NCI-H345 (cell line): ENCODE results near the gene NEK4.

Experiments
- DNase-seq: peaks from one replicate; lab custom pipeline; 2025; lab: John Stamatoyannopoulos, UW

Gene NEK4

GRCh38 chr3:52792961-52793695, 22.4 kb upstream of the NEK4 start:
- no peak for DNase-seq

- no peak for DNase-seq
Observed at GRCh38 chr3:52792413-52792812, 21.7 kb upstream of the NEK4 start.

DNA sequence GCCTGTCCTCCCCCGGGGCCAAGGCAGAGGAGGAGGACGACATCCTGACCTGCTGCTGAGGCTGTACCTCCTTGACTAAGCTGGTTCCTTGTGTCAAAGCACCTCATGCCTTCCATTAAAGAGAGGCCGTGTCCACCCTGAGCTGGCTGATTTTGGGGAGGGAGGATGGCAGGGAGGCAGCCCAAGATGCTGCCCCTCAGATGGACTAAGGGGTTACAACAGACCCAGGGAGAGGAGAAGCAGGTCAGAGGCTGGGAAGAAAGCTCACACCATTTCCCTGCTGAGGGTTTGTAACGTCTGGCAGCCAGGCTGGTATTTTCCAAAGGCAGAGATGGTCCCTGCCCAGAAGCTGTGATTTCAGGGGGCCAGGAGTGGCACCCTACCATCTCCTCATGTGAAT, 21.2 kb upstream of the NEK4 start:
- DNase-seq = no peak

- DNase-seq = no peak
Observed at GRCh38 chr3:52791366-52791765, 20.6 kb upstream of the NEK4 start.

- no peak for DNase-seq
Observed at GRCh38 chr3:52790741-52791140, 20.0 kb upstream of the NEK4 start.

DNA sequence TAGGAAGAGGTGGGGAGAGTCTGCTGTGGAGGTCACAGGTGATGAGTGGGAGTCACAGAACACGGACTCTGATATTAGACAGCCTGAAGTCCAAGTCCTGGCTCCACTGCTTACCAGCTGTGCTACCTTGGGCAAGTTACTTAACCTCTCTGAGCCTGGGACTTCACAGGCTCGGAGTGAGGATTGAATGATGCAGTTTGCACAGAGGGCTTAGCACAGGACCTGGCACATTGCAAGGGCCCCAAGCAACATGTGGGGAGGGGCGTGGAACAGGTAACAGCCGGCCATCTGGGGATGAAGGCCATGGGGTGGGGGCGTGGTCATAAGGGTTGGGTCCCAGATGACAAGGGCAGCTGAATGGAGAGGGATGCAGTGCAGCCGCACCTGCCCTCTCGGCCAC, 19.6 kb upstream of the NEK4 start:
- DNase-seq = no peak

- no peak for DNase-seq
Observed at GRCh38 chr3:52789746-52790040, 19.0 kb upstream of the NEK4 start.

DNA sequence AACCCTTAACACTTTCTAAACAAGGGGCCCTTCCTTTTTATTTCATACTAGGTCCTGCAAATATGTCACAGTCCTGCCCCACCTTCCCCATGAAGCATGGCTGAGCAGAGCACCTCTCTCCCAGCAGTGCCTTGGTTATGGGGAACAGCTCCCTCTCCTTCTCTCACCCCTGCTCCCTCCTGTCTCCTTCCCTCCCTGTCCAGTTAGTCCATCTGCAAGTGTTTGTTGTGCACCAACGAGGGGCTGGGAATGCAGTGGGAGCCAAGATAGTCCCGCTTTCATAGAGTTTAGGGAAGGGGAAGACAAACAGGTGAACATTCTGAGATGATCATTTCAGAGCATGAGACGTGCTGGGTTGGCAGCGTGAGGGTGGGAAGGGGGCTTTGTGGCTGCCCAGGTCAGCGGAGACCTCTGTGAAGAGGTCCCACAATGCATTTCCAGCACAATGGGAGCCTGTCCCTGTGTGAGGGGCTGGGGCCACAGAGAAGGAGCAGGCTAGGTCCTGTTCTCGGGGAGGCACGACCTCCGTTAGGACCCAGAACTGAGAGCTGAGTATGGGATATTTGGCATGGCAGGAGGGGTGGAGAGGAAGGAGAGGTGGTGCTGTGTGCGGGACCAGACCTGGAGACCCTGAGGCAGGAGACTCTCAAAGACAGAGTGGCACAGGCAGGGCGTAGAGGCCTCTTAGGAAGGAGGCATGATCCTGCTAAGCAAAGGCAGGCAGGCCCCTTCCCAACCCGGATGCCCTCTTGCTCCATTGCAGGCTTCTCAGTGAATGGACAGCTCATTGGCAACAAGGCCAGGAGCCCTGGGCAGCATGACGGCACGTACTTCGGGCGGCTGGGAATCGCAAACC, 18.4 kb upstream of the NEK4 start:
- no peak for DNase-seq

DNA sequence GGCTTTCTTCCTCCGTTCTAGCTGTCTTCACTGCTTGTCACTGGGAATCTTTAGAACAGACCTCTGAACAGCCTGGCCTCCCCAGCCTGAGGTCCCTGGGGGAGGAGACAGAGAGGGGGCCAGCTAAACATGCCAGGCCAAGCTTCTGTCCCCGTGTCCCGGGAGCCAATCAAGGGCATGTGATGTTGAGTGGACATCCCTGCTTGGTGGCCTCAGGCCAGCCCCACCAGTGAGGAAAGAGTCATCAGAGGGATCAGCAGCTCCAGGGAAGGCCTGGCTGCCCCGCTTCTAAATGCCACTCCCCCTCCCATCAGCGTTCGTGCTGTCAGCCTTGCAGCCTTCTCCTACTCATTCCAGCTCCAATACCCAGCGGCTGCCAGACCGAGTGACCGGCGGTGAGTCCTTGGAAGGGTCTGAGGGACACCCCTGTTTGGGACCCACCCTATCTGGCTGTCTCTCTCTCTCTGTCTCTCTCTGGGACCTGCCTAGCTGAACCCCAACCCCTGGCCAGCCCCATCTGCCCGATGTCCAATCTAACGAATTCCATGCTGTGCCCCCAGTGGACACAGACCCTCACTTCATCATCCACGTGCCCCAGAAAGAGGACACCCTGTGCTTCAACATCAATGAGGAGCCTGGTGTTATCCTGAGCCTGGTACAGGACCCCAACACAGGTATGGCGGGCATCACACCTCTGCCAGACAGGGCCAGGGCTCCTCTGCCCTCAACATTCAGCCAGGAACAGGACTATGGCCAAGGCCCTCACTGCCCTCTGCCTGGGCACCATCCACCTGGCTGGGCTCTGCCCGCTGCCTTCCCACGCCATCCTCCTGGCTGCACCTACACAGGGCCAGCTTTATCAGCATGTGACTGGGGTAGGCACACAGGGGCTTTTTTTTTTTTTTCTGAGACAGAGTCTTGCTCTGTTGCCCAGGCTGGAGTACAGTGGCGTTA, 17.2 kb upstream of the NEK4 start:
- no peak for DNase-seq

DNA sequence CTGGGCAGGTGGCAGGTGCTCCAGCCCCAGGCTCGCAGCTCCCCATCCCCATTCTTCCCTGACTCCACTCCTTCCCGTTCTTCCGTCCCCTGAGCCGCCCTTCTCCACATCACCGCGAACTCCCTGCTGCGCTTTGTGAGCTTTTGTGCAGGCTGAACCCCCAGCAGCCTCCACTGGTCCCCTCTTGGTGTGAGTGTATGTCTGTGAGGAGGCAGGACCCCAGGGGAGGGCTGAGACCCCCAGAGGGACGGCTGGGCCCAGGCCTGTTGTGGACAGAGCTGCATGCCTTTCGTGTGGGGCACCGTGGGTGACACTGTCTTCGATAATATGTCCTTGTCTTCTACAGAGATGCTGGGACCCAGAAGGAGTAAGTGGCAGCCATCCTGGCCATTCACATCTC, 16.5 kb upstream of the NEK4 start:
- no peak for DNase-seq

GRCh38 chr3:52786330-52787215, 15.8 kb upstream of the NEK4 start:
- DNase-seq = no peak

- no peak for DNase-seq
Observed at GRCh38 chr3:52784931-52785590, 14.3 kb upstream of the NEK4 start.

DNA sequence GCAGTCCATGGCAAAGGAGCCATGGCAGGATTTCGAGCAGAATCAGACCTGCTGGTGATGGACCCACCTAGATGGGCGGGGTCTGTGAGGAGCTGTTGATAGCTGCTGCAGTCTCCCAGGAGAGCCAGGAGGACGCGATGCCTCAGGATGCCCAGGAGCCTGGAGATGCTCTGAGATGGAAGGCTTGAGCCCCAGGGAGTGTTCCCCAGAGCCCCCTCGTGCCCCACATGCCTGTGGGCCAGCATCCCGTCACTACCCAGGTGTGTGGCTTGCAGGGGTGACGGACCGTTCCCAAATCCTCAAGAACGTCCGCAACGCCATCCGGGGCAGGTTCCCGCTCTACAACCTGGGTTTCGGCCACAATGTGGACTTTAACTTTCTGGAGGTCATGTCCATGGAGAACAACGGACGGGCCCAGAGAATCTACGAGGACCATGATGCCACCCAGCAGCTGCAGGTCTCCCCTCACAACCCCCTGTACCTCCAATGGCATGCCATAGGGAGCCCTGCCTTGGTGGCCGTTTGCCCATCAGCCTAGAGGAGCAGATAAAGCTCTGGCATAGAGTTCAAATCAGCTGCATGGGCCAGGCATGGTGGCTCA, 13.4 kb upstream of the NEK4 start:
- DNase-seq = no peak

- no peak for DNase-seq
Observed at GRCh38 chr3:52783211-52783555, 12.4 kb upstream of the NEK4 start.

DNA sequence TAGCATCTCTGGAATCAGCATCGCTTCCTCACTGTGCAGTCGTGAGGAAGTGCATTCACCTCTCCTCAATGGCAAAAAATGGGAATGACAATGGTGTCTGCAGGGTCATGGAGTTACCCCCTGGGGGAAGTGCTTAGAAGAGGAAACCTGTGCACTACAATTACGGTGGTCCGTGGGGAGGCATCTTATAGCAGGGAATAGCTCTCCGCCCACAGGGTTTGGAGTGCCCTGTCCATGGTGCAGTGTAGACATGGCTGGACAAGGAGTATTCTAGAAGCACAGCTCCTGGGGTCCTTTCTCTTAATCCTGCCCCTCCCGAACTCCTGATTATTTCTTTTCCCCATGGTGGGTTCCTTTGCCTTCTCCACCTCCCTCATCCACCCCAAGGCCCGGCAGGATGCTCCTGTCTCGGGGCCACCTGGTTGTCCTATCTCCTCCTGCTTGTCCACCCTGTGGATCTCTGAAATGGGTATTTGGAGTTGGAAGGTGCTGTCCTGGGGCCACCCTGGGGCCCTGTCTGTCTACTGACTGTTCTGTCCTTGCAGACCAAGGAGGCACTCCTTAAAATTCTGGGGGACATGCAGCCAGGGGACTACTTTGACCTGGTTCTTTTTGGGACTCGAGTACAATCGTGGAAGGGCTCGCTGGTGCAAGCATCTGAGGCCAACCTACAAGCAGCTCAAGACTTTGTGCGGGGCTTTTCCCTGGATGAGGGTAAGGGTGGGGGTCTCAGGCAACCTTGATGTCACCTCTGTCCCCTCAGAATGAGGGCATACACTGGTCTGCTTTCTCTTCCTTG, 11.9 kb upstream of the NEK4 start:
- DNase-seq = no peak

- no peak for DNase-seq
Observed at GRCh38 chr3:52781741-52782140, 11.0 kb upstream of the NEK4 start.

DNA sequence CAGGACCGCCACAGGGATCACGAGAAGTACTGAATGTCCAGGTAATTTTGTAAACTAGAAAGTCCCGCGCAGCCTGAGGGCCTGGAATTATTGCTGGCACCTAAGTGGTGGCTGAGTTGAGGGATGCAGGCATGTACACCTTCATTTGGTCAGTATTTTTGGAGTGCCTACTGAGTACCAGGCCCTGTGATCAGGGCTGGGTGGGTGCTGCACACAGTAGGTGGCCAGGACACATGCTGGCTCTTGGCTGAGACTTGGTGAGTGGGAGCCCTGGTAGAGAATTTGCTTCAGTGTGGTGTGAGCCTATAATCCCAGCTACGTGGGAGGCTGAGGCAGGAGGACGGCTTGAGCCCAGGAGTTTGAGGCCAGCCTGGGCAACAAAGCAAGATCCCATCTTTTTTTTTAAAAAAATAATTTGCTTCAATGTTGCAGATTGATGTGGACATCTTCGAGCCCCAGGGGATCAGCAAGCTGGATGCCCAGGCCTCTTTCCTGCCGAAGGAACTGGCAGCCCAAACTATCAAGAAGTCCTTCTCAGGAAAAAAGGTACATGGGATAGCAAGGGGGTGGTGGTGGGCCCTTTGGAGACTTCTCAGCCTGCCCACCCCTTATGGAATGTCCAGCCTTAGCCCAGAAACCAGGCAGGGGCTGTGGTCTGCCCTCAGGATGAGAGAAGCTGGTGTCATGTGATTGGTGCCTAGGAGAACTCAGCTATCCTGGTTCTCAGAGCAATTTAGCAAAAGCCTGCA, 9.3 kb upstream of the NEK4 start:
- no peak for DNase-seq

DNA sequence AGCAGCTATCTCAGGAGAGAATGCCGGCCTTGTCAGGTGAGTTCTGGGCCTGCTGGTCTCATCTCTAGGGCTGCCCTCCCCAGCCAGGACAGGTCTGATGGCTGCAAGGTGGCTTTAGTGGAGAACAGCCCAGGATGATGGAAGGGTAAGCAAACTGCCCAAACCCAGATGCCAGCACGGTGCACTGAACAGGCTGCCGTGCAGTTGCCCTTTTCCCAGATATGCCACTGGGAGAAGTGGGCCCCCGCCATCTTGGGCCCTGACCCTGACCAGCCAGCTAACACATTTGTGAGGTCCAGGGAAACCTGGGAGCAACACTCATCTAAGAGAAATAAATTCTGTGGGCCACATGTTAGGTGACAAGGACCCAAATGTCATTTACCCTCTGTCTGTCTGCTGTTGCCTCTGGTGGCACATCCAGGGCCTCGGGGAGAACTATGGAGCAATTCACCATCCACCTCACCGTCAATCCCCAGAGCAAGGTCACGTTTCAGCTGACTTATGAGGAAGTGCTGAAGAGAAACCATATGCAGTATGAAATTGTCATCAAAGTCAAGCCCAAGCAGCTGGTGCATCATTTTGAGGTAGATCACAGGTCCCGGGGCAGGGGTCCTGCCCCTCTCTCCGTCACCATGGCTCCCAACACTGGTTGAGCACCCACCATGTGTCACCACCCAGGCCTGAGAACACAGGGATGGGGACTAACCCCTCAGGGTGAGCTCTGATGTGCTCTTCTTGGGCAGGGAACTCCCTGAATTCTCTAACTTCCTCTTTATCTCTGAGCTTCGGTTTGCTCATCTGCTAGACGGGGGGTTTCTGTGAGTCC, 8.5 kb upstream of the NEK4 start:
- DNase-seq = no peak
